H7 (cell line): ENCODE measurements around the gene ARSA. TPM values are rescaled to one million over a fixed set of nuclear protein-coding genes. Genes with fewer than 3 reads are reported as not detected.
A peak's percentile ranks its signal among the peaks of the same experiment; 100 is the strongest.

Experiments used
- DNase-seq: peaks from one replicate; pipeline ENCODE4 v3.0.0; 2012
- H3K27me3 ChIP-seq: 2 replicates; pipeline ENCODE4 v1.6.0; 2011; ENCODE audit warnings: mild to moderate bottlenecking, low read length; ENCODE audit not compliant: control insufficient read depth, insufficient read depth
- H3K36me3 ChIP-seq: replicated peaks from 2 replicates; pipeline ENCODE4 v1.5.1; 2011; ENCODE audit warnings: low read length; ENCODE audit not compliant: control insufficient read depth, insufficient read depth
- H3K4me3 ChIP-seq: 2 replicates; pipeline ENCODE4 v1.5.1; 2011; ENCODE audit warnings: low read depth, mild to moderate bottlenecking, control low read depth, low read length, moderate library complexity; ENCODE audit not compliant: insufficient read depth
- total RNA-seq: library from RNA; depleted of rRNA; stranded (reverse); fragments of >200 nt; shearing (Covaris generic); gene quantifications from 2 replicates; pipeline ENCODE4 v1.2.3, GENCODE V29; 2014

ARSA gene
- total RNA-seq, 1 experiment from 2014 or later: 11.3 TPM

DNA sequence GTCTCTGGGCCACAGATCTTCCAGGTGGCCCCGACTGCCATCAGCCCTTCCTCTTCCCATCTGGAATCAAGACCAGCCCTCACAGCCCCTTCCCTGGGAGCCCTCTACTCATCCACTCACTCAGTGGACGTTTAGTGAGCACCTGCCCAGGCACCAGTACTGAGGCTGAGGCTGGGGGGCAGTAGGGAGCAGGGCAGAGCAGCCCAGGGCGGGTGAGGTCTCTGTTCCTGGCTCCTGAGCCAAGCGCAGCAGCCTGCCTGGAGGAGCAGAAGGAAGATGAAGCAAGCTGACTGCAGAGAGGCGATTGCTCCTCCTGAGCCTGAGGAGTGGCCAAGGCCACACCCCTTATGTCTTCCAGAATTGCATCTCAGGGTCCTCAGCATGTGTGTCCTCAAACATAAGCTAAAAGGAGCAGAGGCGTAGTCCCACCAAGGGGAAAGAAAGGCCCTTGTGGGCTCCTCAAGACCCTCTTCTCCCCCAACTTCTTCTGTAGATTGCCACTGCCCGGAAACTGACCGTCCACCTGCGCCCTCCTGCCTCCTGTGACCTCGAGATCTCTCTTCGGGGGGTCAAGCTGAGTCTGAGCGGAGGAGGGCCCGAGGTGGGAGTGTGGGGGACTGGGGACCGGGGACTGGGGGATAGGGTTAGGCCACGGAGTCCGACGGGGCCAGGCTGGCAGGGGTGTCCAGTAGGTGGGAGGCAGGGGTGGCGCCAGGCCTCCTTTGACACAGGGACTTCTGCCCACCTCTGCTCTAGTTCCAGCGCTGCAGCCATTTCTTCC lies 21.6 kb downstream of the ARSA start:
- Histone ChIP-seq H3K4me3 (no peak overlapping the region), H3K36me3 (no peaks in the 10 kb centered on the region), H3K27me3 (peaks cover 15% of the 10 kb centered on the region)
- DNase-seq: peak; percentile 90

GRCh38 chr22:50605613-50606074 lies 22.3 kb downstream of the ARSA start:
- peak; percentile 56 for DNase-seq
- no peaks in the 10 kb centered on the region for H3K36me3 ChIP-seq
- H3K27me3 ChIP-seq: peaks cover 21% of the 10 kb centered on the region
- H3K4me3 ChIP-seq: no peak overlapping the region

DNA sequence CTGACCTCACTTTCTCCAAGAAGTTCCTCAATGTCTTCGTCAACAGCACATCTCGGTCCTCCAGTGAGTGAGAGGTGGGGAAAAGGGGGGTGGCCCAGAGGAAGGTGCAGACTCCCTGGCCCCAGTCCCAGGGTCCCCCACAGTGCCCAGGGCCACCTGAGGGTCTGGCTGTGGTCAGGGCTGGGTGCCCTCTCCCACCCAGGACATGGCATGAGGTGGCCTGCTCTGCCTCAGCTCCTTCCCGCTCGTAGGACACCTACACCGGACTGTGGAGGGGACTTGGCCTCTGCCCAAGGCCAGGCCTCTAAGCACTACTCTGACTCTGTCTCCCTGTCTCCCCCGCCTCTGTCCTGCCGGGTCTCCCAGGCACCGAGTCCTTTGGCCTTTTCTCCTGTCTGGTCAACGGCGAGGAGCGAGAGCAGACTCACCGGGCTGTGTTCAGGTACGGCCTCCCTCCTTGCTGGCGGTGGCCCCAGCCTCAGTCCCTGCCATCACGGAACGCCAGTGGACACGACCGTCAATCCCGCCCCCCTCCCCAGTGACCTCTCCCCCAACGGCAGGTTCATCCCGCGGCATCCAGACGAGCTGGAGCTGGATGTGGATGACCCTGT lies 22.8 kb downstream of the ARSA start:
- peaks cover 23% of the 10 kb centered on the region for H3K27me3 ChIP-seq
- no peak for DNase-seq
- no peaks in the 10 kb centered on the region for H3K36me3 ChIP-seq
- no peak overlapping the region for H3K4me3 ChIP-seq

GRCh38 chr22:50604256-50605001 lies 23.5 kb downstream of the ARSA start:
- Histone ChIP-seq H3K36me3 (no peaks in the 10 kb centered on the region), H3K4me3 (no peak overlapping the region), H3K27me3 (peaks cover 28% of the 10 kb centered on the region)
- peak; percentile 65 for DNase-seq

GRCh38 chr22:50603511-50604255 lies 24.3 kb downstream of the ARSA start:
- no peak for DNase-seq
- Histone ChIP-seq H3K27me3 (peaks cover 30% of the 10 kb centered on the region), H3K36me3 (no peaks in the 10 kb centered on the region), H3K4me3 (no peak overlapping the region)

GRCh38 chr22:50602338-50602700 lies 25.6 kb downstream of the ARSA start:
- Histone ChIP-seq H3K27me3 (peaks cover 31% of the 10 kb centered on the region), H3K4me3 (no peak overlapping the region), H3K36me3 (no peaks in the 10 kb centered on the region)
- DNase-seq: peak; percentile 31

DNA sequence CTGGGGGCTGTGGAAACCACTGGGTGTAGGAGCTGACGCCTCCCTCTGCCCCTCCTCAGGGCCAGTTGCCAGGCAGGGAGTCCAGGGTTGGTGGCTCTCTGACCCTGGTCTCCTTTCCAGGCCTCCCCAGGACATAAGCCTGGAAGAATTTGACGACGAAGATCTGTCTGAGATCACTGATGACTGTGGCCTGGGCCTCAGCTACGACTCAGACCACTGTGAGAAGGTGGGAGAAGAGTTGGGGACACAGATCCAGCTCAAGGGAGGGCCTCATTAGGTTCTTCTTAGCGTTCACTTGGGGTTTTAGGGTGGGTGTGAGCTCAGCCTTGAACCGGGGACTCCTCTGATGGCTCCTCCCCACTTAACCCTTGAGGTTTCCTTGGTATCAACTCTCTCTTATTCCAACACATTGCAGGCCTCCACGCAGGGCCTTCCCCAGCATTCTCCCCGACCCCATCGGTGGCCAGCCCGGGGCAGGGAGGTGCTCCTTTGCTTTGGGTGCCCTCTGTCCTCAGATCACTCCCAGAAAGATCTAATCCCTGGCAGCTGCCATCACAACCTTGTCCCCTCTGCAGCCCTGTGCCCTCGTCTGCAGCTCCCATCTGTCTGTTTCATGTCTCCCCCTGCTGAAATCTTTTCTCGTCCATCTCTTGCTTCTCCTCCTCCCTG lies 26.1 kb downstream of the ARSA start:
- H3K27me3 ChIP-seq: peaks cover 31% of the 10 kb centered on the region

DNA sequence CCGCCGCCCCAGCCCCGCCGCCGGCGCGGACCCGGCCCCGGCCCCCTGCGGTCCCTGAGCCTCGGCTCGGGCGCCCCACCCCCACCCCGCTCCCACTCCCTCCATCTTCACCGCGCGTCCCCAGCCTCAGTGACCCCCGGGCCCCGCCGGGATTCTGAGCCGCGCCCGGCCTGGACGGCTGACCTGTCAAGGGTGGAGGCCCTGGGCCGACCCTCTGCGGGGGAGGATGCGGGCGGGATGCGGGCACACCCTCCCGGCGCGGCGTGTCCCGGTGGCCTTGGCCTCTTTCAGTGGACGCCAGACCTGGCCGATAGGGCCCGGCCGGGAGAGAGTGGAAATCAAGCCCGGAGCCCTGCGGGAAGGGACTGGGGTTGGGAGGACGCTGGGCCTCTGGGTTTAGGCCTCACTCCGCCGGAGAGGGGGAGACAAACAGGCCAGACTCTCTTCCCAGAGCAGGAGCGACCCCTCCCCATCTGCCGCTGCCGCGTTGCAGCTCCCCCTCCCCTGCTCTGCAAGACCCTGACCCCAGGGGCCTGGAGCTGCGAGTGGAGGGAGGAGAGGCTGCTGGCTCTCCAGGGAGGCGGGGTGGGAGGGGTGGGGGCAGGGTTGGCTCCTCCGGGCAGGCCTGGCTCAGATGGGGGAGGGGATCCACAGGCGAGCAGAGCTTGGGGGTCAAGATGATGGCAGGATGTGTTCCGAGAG lies 26.8 kb downstream of the ARSA start:
- H3K36me3 ChIP-seq: no peaks in the 10 kb centered on the region
- peaks cover 31% of the 10 kb centered on the region for H3K27me3 ChIP-seq
- H3K4me3 ChIP-seq: peak overlapping the region; percentile 35
- DNase-seq: peak; percentile 91

More for the DNA sequence above, 26.1 kb downstream of the ARSA start:
- H3K36me3 ChIP-seq: no peaks in the 10 kb centered on the region
- no peak overlapping the region for H3K4me3 ChIP-seq
- peak; percentile 55 for DNase-seq

- peak; percentile 91 for DNase-seq
- peaks cover 31% of the 10 kb centered on the region for H3K27me3 ChIP-seq
- H3K36me3 ChIP-seq: no peaks in the 10 kb centered on the region
- peak within 1 kb of the TSS; percentile 35 for H3K4me3 ChIP-seq
Measured at GRCh38 chr22:50600538-50600937, 27.4 kb downstream of the ARSA start, which contains the start of gene MAPK8IP2. TSS of gene MAPK8IP2 (plus strand) at chr22:50600793. CDS start at chr22:50600819, 26 bp downstream.

DNA sequence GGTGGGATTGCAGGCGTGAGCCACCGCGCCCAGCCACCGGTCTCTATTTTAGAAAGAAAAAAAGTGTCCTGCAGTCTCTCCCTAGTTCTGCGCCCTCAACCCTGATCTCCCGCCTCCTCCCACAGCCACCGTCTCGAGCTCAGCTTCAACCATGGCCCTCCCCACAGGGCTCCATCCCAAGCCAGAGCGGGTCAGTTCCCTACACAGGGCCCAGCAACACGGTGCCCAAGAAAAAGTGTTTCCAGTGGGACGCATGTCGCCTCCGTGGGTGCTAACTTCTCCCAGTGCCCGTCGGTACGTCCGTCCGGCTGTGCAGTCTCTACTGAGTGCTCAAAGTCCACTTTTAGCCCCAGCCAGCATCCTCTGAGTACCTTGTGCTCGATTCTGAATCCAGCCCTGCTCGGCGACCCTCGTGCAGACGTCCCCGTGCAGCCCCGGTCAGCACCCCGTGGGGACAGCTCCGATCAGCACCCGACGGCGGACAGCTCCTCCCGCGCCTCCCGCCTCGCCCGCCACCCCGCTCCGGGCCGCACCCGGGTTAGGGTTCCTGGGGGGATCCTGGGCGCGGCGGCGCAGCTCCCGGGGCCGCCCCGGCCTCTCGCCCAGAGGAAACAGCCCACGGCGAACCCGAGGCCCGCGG lies 28.0 kb downstream of the ARSA start:
- H3K4me3 ChIP-seq: no peak overlapping the region
- peaks cover 31% of the 10 kb centered on the region for H3K27me3 ChIP-seq
- peak; percentile 99 for DNase-seq
- no peaks in the 10 kb centered on the region for H3K36me3 ChIP-seq

DNA sequence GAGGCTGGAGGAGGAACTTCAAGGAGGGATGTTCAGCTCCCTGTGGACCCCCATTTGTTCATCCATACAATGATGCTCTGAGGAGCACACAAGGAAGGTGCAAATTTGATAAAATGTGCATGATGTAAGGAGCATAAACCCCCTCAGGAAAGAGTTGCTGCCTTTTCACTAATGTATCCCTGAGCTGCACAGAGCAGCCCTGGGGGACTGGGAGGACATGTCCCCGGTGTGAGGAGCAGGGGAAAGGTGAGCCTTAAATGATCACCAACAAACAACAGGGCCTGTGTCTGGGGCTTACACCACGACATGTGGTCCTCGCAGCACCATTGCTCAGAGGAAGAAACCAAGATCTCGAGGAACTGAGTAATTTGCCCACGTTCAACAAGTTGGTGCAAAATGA lies 30.9 kb downstream of the ARSA start:
- peak; percentile 15 for DNase-seq
- Histone ChIP-seq H3K36me3 (no peaks in the 10 kb centered on the region), H3K27me3 (peaks cover 23% of the 10 kb centered on the region)

GRCh38 chr22:50595189-50595588 lies 32.8 kb downstream of the ARSA start:
- Histone ChIP-seq H3K27me3 (peaks cover 9% of the 10 kb centered on the region), H3K4me3 (no peak overlapping the region), H3K36me3 (no peaks in the 10 kb centered on the region)
- DNase-seq: no peak

More for the DNA sequence above, 30.9 kb downstream of the ARSA start:
- no peak overlapping the region for H3K4me3 ChIP-seq

DNA sequence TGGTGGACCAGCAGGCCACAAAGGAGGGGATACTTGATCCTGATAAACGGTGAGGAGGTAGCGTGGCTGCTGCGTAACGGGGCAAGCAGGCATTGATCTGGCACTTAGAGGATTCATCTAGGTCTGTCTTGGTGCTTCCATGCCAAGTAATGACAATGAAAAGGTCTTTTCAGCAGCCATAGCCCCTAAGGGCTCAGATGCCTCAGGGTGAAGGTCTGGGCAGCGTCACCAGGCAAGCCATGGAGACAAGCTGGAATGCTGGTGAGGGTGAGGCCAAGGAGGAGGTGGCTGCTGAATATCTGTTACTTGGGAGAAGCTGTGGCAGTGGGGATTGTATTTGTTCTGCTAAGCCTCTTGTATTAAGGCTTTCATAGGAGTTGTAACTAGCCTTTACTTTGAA lies 40.5 kb downstream of the ARSA start:
- H3K27me3 ChIP-seq: peaks cover 5% of the 10 kb centered on the region
- H3K4me3 ChIP-seq: no peak overlapping the region
- H3K36me3 ChIP-seq: no peaks in the 10 kb centered on the region
- no peak for DNase-seq
